OCI-LY7 (cell line): ENCODE results near the gene SNRNP27. TPM values are rescaled to one million over a fixed set of nuclear protein-coding genes. Genes with fewer than 3 reads are reported as not detected.
A peak's percentile ranks its signal among the peaks of the same experiment; 100 is the strongest.

ENCODE experiments used
- BruUV-seq: library from RNA; stranded (reverse); fragments of 400-500 nt; replicated peaks from 2 replicates; lab custom pipeline; 2021; lab: Mats Ljungman, UMichigan
- CTCF ChIA-PET: fragments of 300-600 bp; sonication (Branson Sonifier 250); formaldehyde crosslinking; loops from one replicate; lab custom pipeline; 2022; ENCODE audit warnings: antibody characterized with exemption; ENCODE audit not compliant: unreplicated experiment; lab: Charles Lee
- POLR2A ChIA-PET: fragments of 300-600 bp; sonication (Branson Sonifier 250); formaldehyde crosslinking; loops from one replicate; lab custom pipeline; 2022; ENCODE audit warnings: antibody characterized with exemption; lab: Charles Lee
- DNase-seq: peaks from one replicate; pipeline ENCODE4 v3.0.0-alpha.2; 2015; ENCODE audit warnings: low spot score
- H2AFZ ChIP-seq: fragments of 200-600 bp; sonication (generic), shearing (Covaris generic); 2 replicates; pipeline ENCODE4 v1.6.1; 2014; ENCODE audit warnings: mild to moderate bottlenecking, antibody characterized with exemption, low read length, moderate library complexity
- H3K27ac ChIP-seq: fragments of 200-600 bp; sonication (generic); 2 replicates; pipeline ENCODE4 v1.5.1; 2014; ENCODE audit warnings: mixed run types, low read depth, mild to moderate bottlenecking, moderate library complexity, low read length, inconsistent platforms; ENCODE audit not compliant: poor library complexity, severe bottlenecking
- H3K36me3 ChIP-seq: fragments of 200-600 bp; sonication (generic); 2 replicates; pipeline ENCODE4 v1.6.1; 2014; ENCODE audit warnings: mild to moderate bottlenecking, antibody characterized with exemption, low read length, moderate library complexity, mixed read lengths; ENCODE audit not compliant: insufficient read depth
- H3K4me1 ChIP-seq: fragments of 200-600 bp; sonication (generic); 2 replicates; pipeline ENCODE4 v1.5.1; 2014; ENCODE audit warnings: mild to moderate bottlenecking, low read length; ENCODE audit not compliant: insufficient read depth, poor library complexity, severe bottlenecking
- H3K4me2 ChIP-seq: fragments of 200-600 bp; sonication (generic); 2 replicates; pipeline ENCODE4 v1.6.1; 2014; ENCODE audit warnings: mild to moderate bottlenecking, low read length
- H3K4me3 ChIP-seq: fragments of 200-600 bp; sonication (generic); 2 replicates; pipeline ENCODE4 v1.5.1; 2014; ENCODE audit warnings: mild to moderate bottlenecking, low read depth, low read length; ENCODE audit not compliant: poor library complexity, severe bottlenecking
- H3K79me2 ChIP-seq: fragments of 200-600 bp; sonication (generic); 2 replicates; pipeline ENCODE4 v1.6.1; 2016; ENCODE audit warnings: low read depth, mild to moderate bottlenecking, low read length, moderate library complexity, mixed read lengths; ENCODE audit not compliant: insufficient read depth
- H3K9me2 ChIP-seq: fragments of 200-600 bp; sonication (generic); 2 replicates; pipeline ENCODE4 v1.6.1; 2016; ENCODE audit warnings: mild to moderate bottlenecking, low read length, mixed read lengths; ENCODE audit not compliant: insufficient read depth
- H3K9me3 ChIP-seq: fragments of 200-600 bp; sonication (generic); 2 replicates; pipeline ENCODE4 v1.6.1; 2014; ENCODE audit warnings: mild to moderate bottlenecking, mixed run types, low read length, mixed read lengths
- H4K20me1 ChIP-seq: fragments of 200-600 bp; sonication (generic); 2 replicates; pipeline ENCODE4 v1.6.1; 2014; ENCODE audit warnings: mild to moderate bottlenecking, antibody characterized with exemption, low read length, moderate library complexity, mixed read lengths; ENCODE audit not compliant: insufficient read depth
- EZH2phosphoT487 ChIP-seq: fragments of 200-600 bp; sonication (generic); IDR thresholded peaks from 2 replicates; pipeline ENCODE4 v1.6.1; 2018; ENCODE audit warnings: low read depth, borderline replicate concordance, mild to moderate bottlenecking, mixed run types, antibody characterized with exemption, low read length, moderate library complexity, mixed read lengths
- intact Hi-C: fragments of 100-400 bp; cut with micrococcal nuclease; formaldehyde crosslinking; loops from one replicate; pipeline ENCODE4 v1.10.0; 2022; ENCODE audit not compliant: unreplicated experiment
- total RNA-seq, 2 experiments: library from RNA; depleted of rRNA in 1 of 2; stranded (reverse); fragments of >200 nt in 1 of 2; shearing (Covaris generic) in 1 of 2; gene quantifications; 2 replicates each; pipeline ENCODE4 v1.2.3, GENCODE V29; 2014 to 2022
- TF ChIP-seq, protein P1 (sequence below): fragments of 200-600 bp; sonication (generic); conservative IDR thresholded peaks from 2 replicates; pipeline ENCODE4 v1.5.1; 2014; ENCODE audit warnings: mild to moderate bottlenecking, antibody characterized with exemption, low read length, moderate library complexity, mixed read lengths

Gene SNRNP27
- total RNA-seq, 2 experiments from 2014 or later = 42.2 to 76.0 TPM

DNA sequence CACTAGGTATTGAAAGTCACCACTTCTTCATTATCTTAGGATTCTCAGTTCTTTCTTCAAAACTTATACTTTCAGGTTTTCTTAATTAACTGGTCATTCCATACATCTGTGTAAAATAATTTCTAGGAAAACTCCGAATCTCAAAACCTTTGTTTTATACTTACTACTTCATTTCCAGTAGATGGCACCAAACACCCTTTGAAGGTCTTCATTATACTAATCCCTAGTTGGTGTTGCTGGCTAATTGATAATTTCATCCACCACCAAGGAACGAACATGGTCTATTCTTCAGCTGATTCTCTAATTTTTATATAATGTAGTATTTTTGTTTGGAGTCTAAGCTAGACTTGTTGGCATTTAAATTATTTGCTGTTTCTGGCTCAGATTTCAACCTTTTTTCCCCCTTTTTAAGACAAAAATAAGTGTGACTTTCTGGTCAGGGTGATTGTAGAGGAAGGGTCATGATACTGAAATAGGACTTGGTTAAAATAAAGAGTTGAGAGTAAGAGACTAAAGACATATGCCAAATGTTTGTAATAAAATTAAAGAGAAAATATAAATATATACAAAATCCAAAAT, 18.3 kb downstream of the SNRNP27 start:
- H3K79me2 ChIP-seq = no peaks in the 10 kb centered on the region
- BruUV-seq = no TSS peak
- intact Hi-C loops = loop anchor here (2.0 to 5.0 kb wide), 3 partner anchors 190 to 335 kb away; partner anchors contain the start of genes C2orf42 and TIA1
- DNase-seq = peak; percentile 81
- no peak overlapping the region for H3K4me2 ChIP-seq
- H3K36me3 ChIP-seq = peaks cover 38% of the 10 kb centered on the region
- TF ChIP-seq, protein P1, sequence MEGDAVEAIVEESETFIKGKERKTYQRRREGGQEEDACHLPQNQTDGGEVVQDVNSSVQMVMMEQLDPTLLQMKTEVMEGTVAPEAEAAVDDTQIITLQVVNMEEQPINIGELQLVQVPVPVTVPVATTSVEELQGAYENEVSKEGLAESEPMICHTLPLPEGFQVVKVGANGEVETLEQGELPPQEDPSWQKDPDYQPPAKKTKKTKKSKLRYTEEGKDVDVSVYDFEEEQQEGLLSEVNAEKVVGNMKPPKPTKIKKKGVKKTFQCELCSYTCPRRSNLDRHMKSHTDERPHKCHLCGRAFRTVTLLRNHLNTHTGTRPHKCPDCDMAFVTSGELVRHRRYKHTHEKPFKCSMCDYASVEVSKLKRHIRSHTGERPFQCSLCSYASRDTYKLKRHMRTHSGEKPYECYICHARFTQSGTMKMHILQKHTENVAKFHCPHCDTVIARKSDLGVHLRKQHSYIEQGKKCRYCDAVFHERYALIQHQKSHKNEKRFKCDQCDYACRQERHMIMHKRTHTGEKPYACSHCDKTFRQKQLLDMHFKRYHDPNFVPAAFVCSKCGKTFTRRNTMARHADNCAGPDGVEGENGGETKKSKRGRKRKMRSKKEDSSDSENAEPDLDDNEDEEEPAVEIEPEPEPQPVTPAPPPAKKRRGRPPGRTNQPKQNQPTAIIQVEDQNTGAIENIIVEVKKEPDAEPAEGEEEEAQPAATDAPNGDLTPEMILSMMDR = peak; percentile 90
- no peak for TF ChIP-seq EZH2phosphoT487
- CTCF ChIA-PET = no interaction called here
- no peaks in the 10 kb centered on the region for H3K9me2 ChIP-seq
- H4K20me1 ChIP-seq = no peaks in the 10 kb centered on the region
- no peak overlapping the region for H2AFZ ChIP-seq
- H3K4me3 ChIP-seq = no peak overlapping the region
- POLR2A ChIA-PET = interaction anchor here (1.1 to 3.2 kb wide), 3 partner anchors 173 to 269 kb away, joined by 3 to 15 read pairs (median 4); no protein-coding TSS in a partner anchor
- no peak overlapping the region for H3K27ac ChIP-seq
- peaks cover 28% of the 10 kb centered on the region for H3K4me1 ChIP-seq
- no peaks in the 10 kb centered on the region for H3K9me3 ChIP-seq

DNA sequence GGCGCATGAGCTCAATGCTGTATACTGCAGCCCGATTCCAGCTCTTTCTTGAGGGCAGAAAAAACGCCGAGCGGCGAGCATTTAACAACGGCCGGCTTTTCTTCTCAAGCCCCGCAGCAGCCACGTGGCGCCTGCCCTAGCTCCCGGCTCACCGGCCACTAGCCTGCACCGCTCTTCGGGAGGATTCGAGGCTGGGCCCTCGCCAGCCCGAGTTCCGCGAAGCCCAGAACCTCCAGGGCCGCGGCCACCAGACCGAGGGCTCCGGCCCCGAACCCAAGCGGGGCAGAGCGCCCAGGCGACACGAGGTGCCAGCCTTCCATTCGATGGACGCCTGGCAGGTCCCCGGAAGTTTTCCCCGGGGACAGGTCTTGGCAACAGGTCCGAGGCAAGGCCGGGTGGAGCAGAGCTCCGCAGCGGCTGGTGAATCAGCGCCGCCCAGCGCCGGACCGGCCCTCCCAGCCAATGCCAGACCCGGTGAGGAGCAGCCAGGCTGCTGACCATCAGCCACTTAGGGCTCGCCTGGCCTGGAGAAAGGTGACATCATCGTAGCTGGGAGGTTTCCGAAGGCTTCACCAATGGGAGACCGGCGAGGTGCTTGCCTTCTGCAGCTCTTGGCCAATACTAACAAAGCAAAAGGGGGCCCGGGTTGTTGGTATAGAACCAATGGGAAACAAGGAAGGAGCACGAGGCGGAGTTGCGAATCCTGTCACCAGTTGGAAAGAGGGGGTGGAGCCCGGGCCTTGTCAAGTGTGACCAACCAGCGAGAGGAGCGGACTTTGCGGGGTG, 20.6 kb downstream of the SNRNP27 start:
- TF ChIP-seq, protein P1 = peak; percentile 50; the same call in 1 of the 2 replicates
- TF ChIP-seq EZH2phosphoT487 = no peak
- Histone ChIP-seq H3K4me2 (peak overlapping the region; percentile 90), H3K9me2 (no peaks in the 10 kb centered on the region), H3K36me3 (peaks cover 15% of the 10 kb centered on the region; the same call in 1 of the 2 replicates), H3K79me2 (no peaks in the 10 kb centered on the region), H3K4me1 (peaks cover 40% of the 10 kb centered on the region), H3K4me3 (peak overlapping the region; percentile 91), H2AFZ (peak overlapping the region; percentile 74; the same call in 1 of the 2 replicates), H3K9me3 (no peaks in the 10 kb centered on the region), H3K27ac (peak overlapping the region; percentile 58), H4K20me1 (no peaks in the 10 kb centered on the region)
- peak; percentile 100 for DNase-seq
- intact Hi-C loops = loop anchor here (1.0 to 5.0 kb wide), 7 partner anchors 156 to 387 kb away; partner anchors contain the start of genes SNRPG and TIA1
- CTCF ChIA-PET = interaction anchor here (0.9 to 1.5 kb wide), 5 partner anchors 21 to 389 kb away, joined by 3 to 6 read pairs (median 4); partner anchors contain the start of gene SNRNP27
- BruUV-seq = TSS peak; percentile 90
- POLR2A ChIA-PET = interaction anchor here (0.6 to 3.2 kb wide), 35 partner anchors 9 to 379 kb away, joined by 3 to 19 read pairs (median 5); partner anchors contain the start of genes C2orf42, PCYOX1, SNRNP27 and SNRPG
